Activated CD4-positive, alpha-beta T cell treated with anti-CD3 and anti-CD28 coated beads, Interleukin-2, Interleukin-6, amounts not matched to agents 100 ng/mL and 50 ng/mL, durations not matched to agents 16 hours and 8 hours (primary cell): ENCODE results near the gene CALML5.

ENCODE experiments used
- DNase-seq: peaks from one replicate; pipeline ENCODE4 v3.0.0-alpha.2; 2020

Gene CALML5

DNA sequence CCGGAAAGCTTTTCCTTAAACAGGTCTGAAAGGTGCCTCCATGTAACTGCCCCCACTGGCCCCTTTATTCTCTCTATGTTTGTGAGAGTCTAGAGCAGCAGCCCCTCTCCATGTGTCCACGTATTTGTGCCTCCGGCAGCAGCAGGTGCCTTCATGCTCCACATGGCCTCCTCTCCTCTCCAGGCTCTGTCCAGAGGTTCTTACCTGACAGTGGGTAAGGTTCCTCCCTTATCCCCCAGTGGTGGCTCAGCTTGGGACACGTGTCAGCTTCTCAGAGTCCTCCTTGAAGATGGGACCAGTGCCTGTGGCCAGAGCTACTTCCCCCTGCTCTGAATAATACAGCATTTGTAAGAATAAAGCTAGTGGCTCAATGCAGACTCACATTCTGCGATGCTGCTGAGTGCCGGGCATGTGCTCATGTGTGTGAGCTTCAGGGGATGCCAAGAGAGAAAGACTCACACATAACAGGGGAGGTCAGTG is 33.3 kb upstream of the CALML5 start:
- no peak for DNase-seq

- no peak for DNase-seq
Measured at GRCh38 chr10:5532307-5532605, 32.9 kb upstream of the CALML5 start.

GRCh38 chr10:5531558-5532306 is 32.4 kb upstream of the CALML5 start:
- DNase-seq, result no peak

GRCh38 chr10:5530846-5531557 is 31.6 kb upstream of the CALML5 start:
- DNase-seq, result no peak

DNA sequence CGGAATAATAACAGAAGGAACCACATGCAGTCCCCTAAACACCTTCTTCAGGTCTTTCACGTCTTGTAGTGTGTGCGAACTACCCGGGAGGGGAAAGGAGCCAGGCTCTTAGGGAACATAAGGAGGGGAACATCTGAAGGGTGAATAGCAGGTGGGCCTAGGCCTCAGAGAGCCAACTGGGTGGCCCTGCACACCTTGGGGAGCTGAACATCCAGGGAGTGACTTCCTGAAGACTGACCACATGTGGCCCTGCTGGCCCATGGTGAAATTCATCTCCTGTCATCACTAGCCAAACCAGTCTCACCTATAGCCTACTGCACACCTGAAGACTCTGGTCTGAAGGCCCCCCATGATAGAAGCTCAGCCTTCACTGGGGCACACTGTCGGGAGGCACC is 31.0 kb upstream of the CALML5 start:
- no peak for DNase-seq

GRCh38 chr10:5529702-5530411 is 30.5 kb upstream of the CALML5 start:
- no peak for DNase-seq

GRCh38 chr10:5528989-5529701 is 29.8 kb upstream of the CALML5 start:
- DNase-seq, result no peak

- no peak for DNase-seq
Measured at GRCh38 chr10:5527332-5528200, 28.2 kb upstream of the CALML5 start.

- no peak for DNase-seq
Measured at GRCh38 chr10:5526691-5527331, 27.4 kb upstream of the CALML5 start.

DNA sequence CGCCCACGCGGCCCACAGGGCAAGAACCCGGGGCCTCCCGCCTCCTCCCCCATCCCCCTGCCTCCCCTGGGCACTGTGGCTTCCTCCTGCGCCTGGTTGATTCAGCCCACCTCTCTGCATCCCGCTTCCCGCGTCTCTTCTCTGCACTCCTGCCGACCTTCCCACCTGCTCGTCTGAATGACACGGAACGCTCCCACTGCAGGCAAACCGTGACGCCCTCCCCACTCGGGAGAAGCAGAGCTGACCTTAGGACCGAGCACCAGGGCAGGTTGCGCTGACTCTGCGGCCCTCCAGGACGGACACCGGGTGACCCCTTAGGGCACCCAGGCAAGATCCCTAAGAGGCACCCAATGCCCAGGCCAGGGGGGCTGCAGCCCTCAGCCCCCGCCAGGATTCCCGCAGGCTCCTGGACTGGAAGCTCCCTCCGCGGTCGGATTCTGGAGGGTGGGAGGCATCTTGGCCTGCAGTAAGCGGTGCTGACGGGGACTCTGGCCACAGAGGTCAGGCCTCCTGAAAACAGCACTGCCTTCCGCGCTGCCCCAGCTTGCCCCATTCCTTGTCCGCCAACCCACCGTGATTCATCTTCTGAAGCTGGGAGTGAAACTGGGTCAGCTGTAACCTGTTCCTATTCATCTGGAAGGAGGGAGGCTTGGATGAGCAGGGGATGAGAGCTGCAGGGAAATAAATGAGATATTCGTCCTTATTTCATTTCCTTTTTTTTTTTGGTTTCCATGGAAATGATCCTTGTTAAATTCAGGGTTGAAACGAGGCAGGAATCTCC is 26.4 kb upstream of the CALML5 start:
- no peak for DNase-seq

GRCh38 chr10:5524641-5525560 is 25.5 kb upstream of the CALML5 start, which contains the start of gene CALML3:
Gene CALML3 (plus strand): TSS chr10:5524961. CDS start chr10:5525086, 125 bp downstream.
- no peak for DNase-seq

DNA sequence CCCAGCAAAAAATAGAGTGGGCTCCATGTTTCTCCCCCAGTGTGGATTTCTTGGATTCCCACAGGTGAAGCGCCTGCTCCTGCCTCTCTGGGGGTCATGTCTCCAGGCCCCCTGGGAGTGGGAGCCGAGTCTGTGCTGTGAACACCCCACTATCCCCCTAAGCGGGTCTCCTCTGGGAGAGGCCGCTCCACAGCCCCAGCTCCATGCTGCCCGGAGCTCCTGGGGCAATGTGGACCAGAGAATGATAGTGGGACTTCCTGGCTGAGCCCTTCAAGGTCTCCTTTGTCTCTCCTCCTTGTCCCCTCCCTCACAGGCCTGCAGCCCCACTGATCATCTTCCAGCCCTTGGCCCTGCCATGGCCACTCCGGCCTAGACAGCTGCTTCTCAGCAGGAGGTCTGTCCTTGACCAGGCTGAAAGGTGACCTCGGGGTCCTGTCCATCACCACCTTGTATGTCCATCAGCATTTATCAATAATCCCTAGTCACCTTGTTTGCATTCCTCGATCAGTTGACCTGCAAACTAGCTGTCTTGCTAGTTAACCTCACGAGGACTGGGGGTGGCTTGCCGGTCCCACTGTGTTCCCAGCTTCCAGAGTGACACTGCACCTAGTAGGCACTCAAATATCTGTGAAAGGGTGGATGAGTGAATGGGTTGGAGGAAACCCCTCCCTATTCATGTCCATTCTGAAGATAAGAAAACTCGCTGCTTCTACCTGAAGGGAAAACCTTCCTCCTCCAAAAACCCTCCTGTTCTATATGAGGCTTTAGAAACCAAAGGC is 24.6 kb upstream of the CALML5 start:
- no peak for DNase-seq

DNA sequence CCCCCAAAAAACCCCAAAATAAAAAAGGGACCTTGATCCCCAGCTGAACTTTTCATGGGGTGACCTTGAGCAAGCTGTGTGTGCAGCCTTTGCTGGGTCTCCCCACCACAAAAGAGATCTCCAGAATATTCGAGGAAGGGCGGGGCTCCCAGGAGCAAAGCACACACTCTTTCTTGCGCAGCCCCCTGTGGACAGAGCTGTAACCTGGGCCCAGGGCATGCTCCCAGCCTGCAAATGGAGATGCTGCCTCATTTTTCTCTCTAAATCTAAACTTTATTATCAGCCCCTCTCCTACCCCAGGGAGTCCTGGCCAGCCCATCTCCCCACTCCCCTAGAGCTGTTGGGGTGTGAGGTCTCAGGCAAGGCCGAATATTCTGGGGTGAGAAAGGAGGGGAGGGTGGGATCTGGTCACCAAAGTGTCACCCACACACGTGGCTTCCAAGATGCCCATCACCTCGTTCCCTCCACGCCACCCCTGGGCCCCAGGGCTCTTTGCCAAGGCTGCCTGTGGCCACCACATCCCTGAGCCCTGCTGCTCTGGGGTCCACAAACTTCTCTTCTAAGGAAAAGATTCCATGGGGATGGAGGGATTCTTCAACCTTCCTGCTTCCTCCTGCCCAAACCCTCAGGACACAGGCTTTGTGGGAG is 23.7 kb upstream of the CALML5 start:
- no peak for DNase-seq

GRCh38 chr10:5519054-5519453 is 19.7 kb upstream of the CALML5 start:
- no peak for DNase-seq

GRCh38 chr10:5518143-5518542 is 18.8 kb upstream of the CALML5 start:
- DNase-seq, result no peak

DNA sequence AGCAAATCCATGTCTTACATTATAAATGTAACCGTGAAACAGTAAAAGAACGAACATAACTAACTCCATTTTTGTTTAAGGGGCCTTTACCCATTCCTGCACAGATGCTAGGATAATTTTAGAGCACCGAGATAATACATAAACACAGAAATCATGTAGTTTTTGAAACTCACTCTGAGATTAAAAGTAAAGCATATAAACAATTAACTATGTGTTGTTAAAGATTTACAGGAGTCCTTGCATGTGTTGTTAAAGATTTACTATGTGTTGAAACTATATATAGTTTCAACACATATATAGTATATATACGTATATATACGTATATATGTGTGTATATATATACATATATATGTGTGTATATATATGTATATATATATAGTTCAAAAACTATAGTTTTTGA is 18.2 kb upstream of the CALML5 start:
- DNase-seq, result no peak

- DNase-seq, result no peak
Measured at GRCh38 chr10:5515948-5516761, 16.8 kb upstream of the CALML5 start.
